GM06990 (cell line): ENCODE results near the gene VPS11.
A peak's percentile ranks its signal among the peaks of the same experiment; 100 is the strongest.

Experiments used
- DNase-seq: peaks from one replicate; pipeline ENCODE4 v3.0.0-alpha.2; 2011; ENCODE audit not compliant: insufficient read length; ENCODE audit errors: extremely low read depth
- H3K27me3 ChIP-seq: replicated peaks from 2 replicates; pipeline ENCODE4 v1.6.0; 2011; ENCODE audit warnings: low read length; ENCODE audit not compliant: control insufficient read depth, insufficient read depth
- H3K36me3 ChIP-seq: 2 replicates; pipeline ENCODE4 v1.5.1; 2011; ENCODE audit warnings: low read length; ENCODE audit not compliant: control insufficient read depth, insufficient read depth
- H3K4me3 ChIP-seq: replicated peaks from 2 replicates; pipeline ENCODE4 v1.5.1; 2011; ENCODE audit warnings: low read depth, mild to moderate bottlenecking, control low read depth, low read length
- CTCF ChIP-seq: IDR thresholded peaks from 2 replicates; pipeline ENCODE4 v1.5.1; 2011; ENCODE audit warnings: low read length, control low read depth, mild to moderate bottlenecking, inconsistent platforms; ENCODE audit not compliant: insufficient read depth, poor library complexity, severe bottlenecking

VPS11 gene

DNA sequence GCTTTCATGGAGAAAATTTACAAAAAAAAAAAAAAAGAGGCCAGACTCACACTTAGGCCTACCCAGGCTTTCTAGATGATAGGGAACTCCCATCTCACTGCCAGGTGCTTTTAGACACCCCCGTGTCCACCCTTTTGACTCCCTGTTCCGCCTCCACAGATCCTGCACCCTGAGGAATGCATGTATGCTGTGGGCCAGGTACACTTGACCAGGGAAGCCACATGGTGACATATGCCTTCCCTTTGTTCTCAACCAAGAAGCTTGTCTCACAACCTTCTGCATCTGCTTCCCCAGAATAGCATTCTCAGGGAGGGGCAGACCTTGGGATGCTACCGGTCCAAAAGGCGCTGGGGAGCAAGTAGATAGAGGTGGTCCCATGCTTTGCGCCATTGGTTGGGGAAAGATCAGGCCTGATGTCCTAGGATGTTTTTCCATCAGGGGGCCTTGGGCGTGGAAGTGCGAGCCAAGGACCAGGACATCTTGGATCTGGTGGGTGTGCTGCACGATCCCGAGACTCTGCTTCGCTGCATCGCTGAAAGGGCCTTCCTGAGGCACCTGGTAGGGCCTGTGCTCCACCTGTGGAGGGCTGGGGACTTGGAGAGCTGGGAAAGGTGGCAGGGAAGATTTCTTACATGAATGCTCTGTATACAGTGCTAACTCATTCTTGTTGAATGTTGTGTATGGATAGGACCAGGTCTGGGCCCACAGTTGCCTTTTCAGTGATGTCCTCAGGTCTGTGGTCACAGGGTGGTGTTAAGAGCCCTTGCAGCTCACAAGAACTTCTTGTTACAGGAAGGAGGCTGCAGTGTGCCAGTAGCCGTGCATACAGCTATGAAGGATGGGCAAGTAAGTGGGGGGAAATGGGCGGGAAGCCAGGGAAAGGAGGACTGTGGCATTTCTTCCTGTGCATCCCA lies 24.6 kb downstream of the VPS11 start:
- Histone ChIP-seq H3K36me3 (peaks cover 25% of the 10 kb centered on the region), H3K4me3 (peak overlapping the region; percentile 91), H3K27me3 (no peaks in the 10 kb centered on the region)
- no peak for TF ChIP-seq CTCF
- DNase-seq, result no peak

DNA sequence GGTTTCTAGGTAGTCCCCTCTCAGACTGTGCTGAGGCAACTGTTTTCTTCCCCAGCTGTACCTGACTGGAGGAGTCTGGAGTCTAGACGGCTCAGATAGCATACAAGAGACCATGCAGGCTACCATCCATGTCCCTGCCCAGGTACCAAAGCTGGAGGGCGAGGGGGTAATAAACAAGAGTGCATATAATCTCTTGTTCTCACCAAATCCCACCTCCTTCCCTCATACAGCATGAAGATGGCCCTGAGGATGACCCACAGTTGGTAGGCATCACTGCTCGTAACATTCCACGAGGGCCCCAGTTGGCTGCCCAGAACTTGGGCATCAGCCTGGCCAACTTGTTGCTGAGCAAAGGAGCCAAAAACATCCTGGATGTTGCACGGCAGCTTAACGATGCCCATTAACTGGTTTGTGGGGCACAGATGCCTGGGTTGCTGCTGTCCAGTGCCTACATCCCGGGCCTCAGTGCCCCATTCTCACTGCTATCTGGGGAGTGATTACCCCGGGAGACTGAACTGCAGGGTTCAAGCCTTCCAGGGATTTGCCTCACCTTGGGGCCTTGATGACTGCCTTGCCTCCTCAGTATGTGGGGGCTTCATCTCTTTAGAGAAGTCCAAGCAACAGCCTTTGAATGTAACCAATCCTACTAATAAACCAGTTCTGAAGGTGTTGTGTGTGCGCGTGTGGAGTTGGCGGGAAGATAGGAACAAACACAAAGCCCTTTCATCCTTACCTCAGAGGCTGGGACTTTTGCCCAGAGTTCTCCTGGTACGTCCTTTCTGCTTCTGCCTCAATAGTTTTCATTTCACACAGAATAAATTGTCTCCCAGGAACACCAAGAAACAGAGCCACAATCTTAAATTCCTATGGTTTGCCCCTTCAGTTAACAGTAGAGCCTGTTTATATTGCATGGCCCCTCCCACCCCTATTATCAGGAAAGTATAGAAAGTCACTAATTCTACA lies 25.5 kb downstream of the VPS11 start:
- no peak for TF ChIP-seq CTCF
- Histone ChIP-seq H3K36me3 (peaks cover 27% of the 10 kb centered on the region), H3K27me3 (no peaks in the 10 kb centered on the region), H3K4me3 (peak overlapping the region; percentile 91)
- DNase-seq, result no peak

GRCh38 chr11:119093942-119094815 lies 26.6 kb downstream of the VPS11 start:
- DNase-seq, result peak; percentile 68
- peaks cover 27% of the 10 kb centered on the region for H3K36me3 ChIP-seq
- TF ChIP-seq CTCF, result no peak

GRCh38 chr11:119094816-119095065 lies 27.1 kb downstream of the VPS11 start:
- H3K36me3 ChIP-seq, result peaks cover 23% of the 10 kb centered on the region
- no peaks in the 10 kb centered on the region for H3K27me3 ChIP-seq
- peak; percentile 76 for TF ChIP-seq CTCF
- peak overlapping the region; percentile 91 for H3K4me3 ChIP-seq
- peak; percentile 84 for DNase-seq

More at GRCh38 chr11:119093942-119094815, 26.6 kb downstream of the VPS11 start:
- Histone ChIP-seq H3K27me3 (no peaks in the 10 kb centered on the region), H3K4me3 (peak overlapping the region; percentile 91)

GRCh38 chr11:119095066-119095880 lies 27.7 kb downstream of the VPS11 start:
- Histone ChIP-seq H3K36me3 (peaks cover 23% of the 10 kb centered on the region), H3K27me3 (no peaks in the 10 kb centered on the region), H3K4me3 (peak overlapping the region; percentile 91)
- DNase-seq, result peak; percentile 99
- no peak for TF ChIP-seq CTCF
